CD4-positive, CD25-positive, alpha-beta regulatory T cell (primary cell): ENCODE results near the gene IFITM2. TPM values are rescaled to one million over a fixed set of nuclear protein-coding genes. Genes with fewer than 3 reads are reported as not detected.
A peak's percentile ranks its signal among the peaks of the same experiment; 100 is the strongest.

Experiments used
- ATAC-seq, 2 donors: fragments of 150-1000 bp; cut with Tn5 transposase; one replicate each; pipeline ENCODE4 v1.10.0; 2021; ENCODE audit warnings: low read depth in 2 of 2, moderate number of reproducible peaks in 2 of 2, moderate library complexity in 1 of 2
- DNase-seq, 3 donors: peaks; one replicate each; pipeline versions ENCODE4 v3.0.0 to v3.0.0-alpha.2; 2012 to 2022; ENCODE audit warnings: mixed read lengths in 1 of 3
- H3K27ac ChIP-seq: one replicate; pipeline ENCODE4 v1.7.0; 2013; ENCODE audit warnings: mild to moderate bottlenecking, low read length; ENCODE audit not compliant: insufficient read depth, poor library complexity, severe bottlenecking
- H3K27me3 ChIP-seq: one replicate; pipeline ENCODE4 v1.7.0; 2013; ENCODE audit warnings: low read length; ENCODE audit not compliant: control insufficient read depth, insufficient read depth
- H3K36me3 ChIP-seq: one replicate; pipeline ENCODE4 v1.7.0; 2013; ENCODE audit warnings: mild to moderate bottlenecking, low read length, moderate library complexity; ENCODE audit not compliant: control insufficient read depth, insufficient read depth
- H3K4me1 ChIP-seq: 2 replicates; pipeline ENCODE4 v1.7.0; 2013; ENCODE audit warnings: mild to moderate bottlenecking, low read length; ENCODE audit not compliant: insufficient read depth, control insufficient read depth, poor library complexity, severe bottlenecking
- H3K4me3 ChIP-seq: one replicate; pipeline ENCODE4 v1.7.0; 2013; ENCODE audit warnings: low read depth, mild to moderate bottlenecking, low read length, moderate library complexity
- H3K9me3 ChIP-seq, 2 experiments: 1 replicate in 1 of 2; 2 replicates in 1 of 2; pipeline ENCODE4 v1.7.0; 2013; ENCODE audit warnings: low read length in 2 of 2, mild to moderate bottlenecking in 1 of 2, moderate library complexity in 1 of 2; ENCODE audit not compliant: control insufficient read depth in 2 of 2
- H3K27ac Mint-ChIP-seq, 3 donors: one replicate each; pipeline ENCODE4 v1.8.0; 2020 to 2022; ENCODE audit warnings: mild to moderate bottlenecking in 3 of 3, mixed read lengths in 3 of 3, moderate library complexity in 2 of 3
- H3K27me3 Mint-ChIP-seq: one replicate; pipeline ENCODE4 v1.8.0; 2022; ENCODE audit warnings: mild to moderate bottlenecking, mixed read lengths
- H3K36me3 Mint-ChIP-seq: one replicate; pipeline ENCODE4 v1.8.0; 2020; ENCODE audit warnings: mixed read lengths
- H3K4me1 Mint-ChIP-seq, 4 donors: one replicate each; pipeline ENCODE4 v1.8.0; 2020 to 2022; ENCODE audit warnings: mixed read lengths in 4 of 4, mild to moderate bottlenecking in 1 of 4
- H3K4me3 Mint-ChIP-seq, 4 donors: one replicate each; pipeline ENCODE4 v1.8.0; 2020 to 2022; ENCODE audit warnings: mild to moderate bottlenecking in 4 of 4, mixed read lengths in 4 of 4, moderate library complexity in 3 of 4
- H3K9me3 Mint-ChIP-seq, 7 donors: one replicate each; pipeline ENCODE4 v1.8.0; 2020 to 2022; ENCODE audit warnings: mixed read lengths in 7 of 7, mild to moderate bottlenecking in 3 of 7, moderate library complexity in 2 of 7
- polyA plus RNA-seq, 4 donors: library from polyadenylated mRNA; unstranded; fragments of 300-500 nt; fragmentation: Illumina TruSeq; gene quantifications; one replicate each; pipeline ENCODE4 v1.2.3, GENCODE V29; 2021
- total RNA-seq: library from RNA; stranded (reverse); gene quantifications from one replicate; pipeline ENCODE4 v1.2.3, GENCODE V29; 2022

Gene IFITM2
- total and polyA plus RNA-seq, 5 donors from 2014 or later = 376 to 2,097 (median 1,834) TPM

GRCh38 chr11:287821-288477 is 19.7 kb upstream of the IFITM2 start:
- H3K27ac ChIP-seq = peak overlapping the region; percentile 79

GRCh38 chr11:288478-289397 is 18.9 kb upstream of the IFITM2 start, which contains the start of gene PGGHG:
Gene PGGHG (plus strand): TSS chr11:289126. CDS start chr11:289817, 691 bp downstream.
- peak in 1 of 3 donors; percentile 61 for DNase-seq
- H3K36me3 ChIP-seq = no peaks in the 10 kb centered on the region
- no peaks in the 10 kb centered on the region for H3K9me3 ChIP-seq
- Mint-ChIP-seq H3K4me3 (peak within 1 kb of the TSS; percentile 86 to 98 (median 96)), H3K9me3 (no peaks in the 10 kb centered on the region), H3K27ac (peak within 1 kb of the TSS; percentile 88 to 92 (median 89)), H3K36me3 (no peaks in the 10 kb centered on the region), H3K27me3 (peaks cover 21% of the 10 kb centered on the region), H3K4me1 (peaks cover 0 to 37% (median 4%) of the 10 kb centered on the region in 4 donors)
- no peaks in the 10 kb centered on the region for H3K27me3 ChIP-seq
- H3K4me3 ChIP-seq = peak within 1 kb of the TSS; percentile 66
- H3K27ac ChIP-seq = peak within 1 kb of the TSS; percentile 79
- peaks cover 23% of the 10 kb centered on the region for H3K4me1 ChIP-seq
- peak; percentile 35 to 52 for ATAC-seq

More at GRCh38 chr11:287821-288477, 19.7 kb upstream of the IFITM2 start:
- Histone ChIP-seq H3K36me3 (no peaks in the 10 kb centered on the region), H3K9me3 (no peaks in the 10 kb centered on the region), H3K27me3 (peaks cover under 1% of the 10 kb centered on the region), H3K4me1 (peaks cover 23% of the 10 kb centered on the region), H3K4me3 (peak overlapping the region; percentile 66)
- peak overlapping the region; percentile 88 to 92 (median 89) for H3K27ac Mint-ChIP-seq
- H3K4me3 Mint-ChIP-seq = peak overlapping the region; percentile 86 to 98 (median 96)
- H3K4me1 Mint-ChIP-seq = peaks cover 0 to 43% (median 5%) of the 10 kb centered on the region in 4 donors
- H3K36me3 Mint-ChIP-seq = peaks cover 1% of the 10 kb centered on the region
- DNase-seq (peak in 1 of 3 donors; percentile 36), ATAC-seq (peak; percentile 18 to 34)
- H3K9me3 Mint-ChIP-seq = no peaks in the 10 kb centered on the region
- peaks cover 28% of the 10 kb centered on the region for H3K27me3 Mint-ChIP-seq

GRCh38 chr11:289398-289711 is 18.3 kb upstream of the IFITM2 start:
- Mint-ChIP-seq H3K27ac (no peak overlapping the region), H3K4me1 (peaks cover 0 to 36% (median 4%) of the 10 kb centered on the region in 4 donors), H3K36me3 (no peaks in the 10 kb centered on the region), H3K27me3 (peaks cover 19% of the 10 kb centered on the region), H3K4me3 (peak overlapping the region in 3 of 4 donors; percentile 69 to 80 (median 79)), H3K9me3 (no peaks in the 10 kb centered on the region)
- Histone ChIP-seq H3K27me3 (no peaks in the 10 kb centered on the region), H3K27ac (peak overlapping the region; percentile 47), H3K4me3 (no peak overlapping the region), H3K4me1 (peaks cover 23% of the 10 kb centered on the region), H3K36me3 (no peaks in the 10 kb centered on the region), H3K9me3 (no peaks in the 10 kb centered on the region)
- ATAC-seq (no peak), DNase-seq (no peak)

- H3K9me3 ChIP-seq = no peaks in the 10 kb centered on the region
- peaks cover 19% of the 10 kb centered on the region for H3K27me3 Mint-ChIP-seq
- H3K27ac ChIP-seq = peak overlapping the region; percentile 47
- no peak overlapping the region for H3K4me3 ChIP-seq
- H3K27ac Mint-ChIP-seq = peak overlapping the region in 2 of 3 donors; percentile 26 to 36
- no peaks in the 10 kb centered on the region for H3K27me3 ChIP-seq
- H3K4me1 Mint-ChIP-seq = peaks cover 0 to 35% (median 4%) of the 10 kb centered on the region in 4 donors
- peak overlapping the region; percentile 69 to 87 (median 80) for H3K4me3 Mint-ChIP-seq
- ATAC-seq = no peak
- H3K36me3 ChIP-seq = no peaks in the 10 kb centered on the region
- H3K4me1 ChIP-seq = peaks cover 23% of the 10 kb centered on the region
- no peaks in the 10 kb centered on the region for H3K9me3 Mint-ChIP-seq
- no peaks in the 10 kb centered on the region for H3K36me3 Mint-ChIP-seq
- no peak for DNase-seq
Measured at GRCh38 chr11:289712-290620, 17.6 kb upstream of the IFITM2 start.

- ATAC-seq = no peak
- peak overlapping the region; percentile 22 to 87 (median 74) for H3K4me3 Mint-ChIP-seq
- H3K27me3 Mint-ChIP-seq = peaks cover 15% of the 10 kb centered on the region
- Histone ChIP-seq H3K4me3 (no peak overlapping the region), H3K27ac (no peak overlapping the region), H3K27me3 (no peaks in the 10 kb centered on the region), H3K36me3 (no peaks in the 10 kb centered on the region), H3K9me3 (no peaks in the 10 kb centered on the region), H3K4me1 (peaks cover 23% of the 10 kb centered on the region)
- H3K36me3 Mint-ChIP-seq = no peaks in the 10 kb centered on the region
- no peak for DNase-seq
- H3K27ac Mint-ChIP-seq = peak overlapping the region in 1 of 3 donors; percentile 31
- H3K4me1 Mint-ChIP-seq = peaks cover 0 to 31% (median 4%) of the 10 kb centered on the region in 4 donors
- no peaks in the 10 kb centered on the region for H3K9me3 Mint-ChIP-seq
Measured at GRCh38 chr11:290621-291231, 16.9 kb upstream of the IFITM2 start.

- Mint-ChIP-seq H3K9me3 (no peaks in the 10 kb centered on the region), H3K36me3 (no peaks in the 10 kb centered on the region), H3K27ac (no peak overlapping the region), H3K27me3 (peaks cover 7% of the 10 kb centered on the region), H3K4me1 (peaks cover 0 to 27% (median 4%) of the 10 kb centered on the region in 4 donors), H3K4me3 (peak overlapping the region in 2 of 4 donors; percentile 60 to 66)
- Histone ChIP-seq H3K36me3 (no peaks in the 10 kb centered on the region), H3K4me3 (no peak overlapping the region), H3K9me3 (no peaks in the 10 kb centered on the region), H3K4me1 (peaks cover 22% of the 10 kb centered on the region), H3K27ac (no peak overlapping the region), H3K27me3 (no peaks in the 10 kb centered on the region)
- ATAC-seq (no peak), DNase-seq (no peak)
Measured at GRCh38 chr11:291281-292210, 16.1 kb upstream of the IFITM2 start.
